Stimulated activated CD4-positive, alpha-beta T cell treated with anti-CD3 and anti-CD28 coated beads, Interleukin-4, amount 100 ng/mL, for 1 hour (primary cell): ENCODE results near the gene KCNH1.

Experiments
- DNase-seq: peaks from one replicate; pipeline ENCODE4 v3.0.0-alpha.2; 2020

Gene KCNH1

GRCh38 chr1:210917560-210918169 is 216.3 kb downstream of the KCNH1 start:
- no peak for DNase-seq

GRCh38 chr1:210916548-210916947 is 217.4 kb downstream of the KCNH1 start:
- DNase-seq: no peak

GRCh38 chr1:210915890-210916507 is 217.9 kb downstream of the KCNH1 start:
- DNase-seq: no peak

DNA sequence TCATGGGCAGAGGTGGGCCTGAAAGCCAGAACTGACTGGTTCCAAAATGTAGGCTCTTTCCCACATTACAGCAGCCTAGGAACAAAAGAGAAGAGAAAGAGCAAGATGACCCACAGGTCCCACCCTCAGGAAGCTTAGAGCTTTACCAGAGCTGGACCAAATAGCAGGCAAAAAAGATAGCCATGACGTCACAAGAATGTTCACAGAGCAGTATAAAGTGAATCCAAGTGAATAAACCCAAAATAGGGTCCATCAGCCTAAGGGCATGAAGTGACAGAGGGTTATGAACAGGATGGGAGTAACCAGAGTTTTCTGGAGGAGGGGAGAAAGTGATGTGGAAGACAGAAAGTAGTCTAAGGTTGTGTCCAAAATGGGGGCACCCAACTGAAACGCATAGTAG is 221.2 kb downstream of the KCNH1 start:
- no peak for DNase-seq

GRCh38 chr1:210910020-210910575 is 223.8 kb downstream of the KCNH1 start:
- no peak for DNase-seq

GRCh38 chr1:210908791-210909190 is 225.2 kb downstream of the KCNH1 start:
- DNase-seq: no peak

- no peak for DNase-seq
Measured at GRCh38 chr1:210908257-210908656, 225.7 kb downstream of the KCNH1 start.

DNA sequence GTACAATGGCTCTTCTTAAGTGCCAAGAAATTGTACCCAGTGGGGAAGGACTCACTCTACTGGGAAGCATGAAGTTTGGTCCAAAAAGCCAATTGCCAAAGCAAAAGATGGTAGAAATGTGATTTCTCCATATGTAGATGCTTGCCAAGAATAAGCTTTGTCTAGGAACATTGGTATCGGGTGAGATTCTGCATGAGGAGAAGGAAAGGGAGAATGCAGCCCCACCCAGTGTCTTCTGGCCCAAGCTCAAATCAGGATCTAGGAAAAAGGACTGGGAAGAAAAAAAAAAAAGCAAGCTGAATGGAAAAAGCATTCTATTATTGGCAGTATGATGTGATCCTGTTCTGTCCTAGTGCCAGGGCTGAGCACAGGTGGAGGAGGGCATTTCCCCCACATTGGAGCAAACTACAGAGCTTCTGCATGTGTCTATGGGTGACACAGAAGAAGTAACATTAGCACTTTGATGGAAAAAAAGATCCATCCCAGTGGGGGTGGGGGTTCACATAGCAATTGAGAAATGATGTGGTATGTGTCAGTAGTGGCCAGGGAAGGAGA is 226.6 kb downstream of the KCNH1 start:
- no peak for DNase-seq

DNA sequence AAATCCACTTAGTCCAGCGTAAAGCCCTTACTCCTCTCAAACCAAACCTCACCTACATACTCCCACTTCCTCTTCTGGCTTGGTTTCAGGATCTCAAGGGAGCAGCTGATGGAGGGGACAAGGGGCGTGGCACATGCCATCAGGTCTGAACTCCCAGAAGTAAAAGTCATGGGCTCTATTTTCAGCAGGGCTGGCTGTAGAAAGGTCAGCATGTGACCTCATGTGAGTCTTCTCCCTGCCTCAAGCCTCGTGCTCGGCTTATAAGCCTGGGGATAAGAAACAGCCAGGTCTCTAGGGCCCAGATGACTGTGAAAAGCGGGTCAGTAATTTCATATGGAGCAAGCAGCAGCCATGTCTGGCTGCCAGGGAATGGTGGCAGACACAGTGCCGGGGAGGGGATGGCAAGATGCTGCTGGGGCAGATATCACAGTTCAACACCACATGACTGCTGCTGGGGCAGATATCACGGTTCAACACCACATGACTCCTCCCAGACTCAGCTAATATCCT is 227.9 kb downstream of the KCNH1 start:
- no peak for DNase-seq

- DNase-seq: no peak
Measured at GRCh38 chr1:210905365-210905904, 228.5 kb downstream of the KCNH1 start.

GRCh38 chr1:210901981-210902770 is 231.8 kb downstream of the KCNH1 start:
- no peak for DNase-seq

GRCh38 chr1:210900820-210901219 is 233.1 kb downstream of the KCNH1 start:
- DNase-seq: no peak

- no peak for DNase-seq
Measured at GRCh38 chr1:210900079-210900478, 233.9 kb downstream of the KCNH1 start.

GRCh38 chr1:210899676-210900075 is 234.3 kb downstream of the KCNH1 start:
- no peak for DNase-seq

- no peak for DNase-seq
Measured at GRCh38 chr1:210898473-210898872, 235.5 kb downstream of the KCNH1 start.

DNA sequence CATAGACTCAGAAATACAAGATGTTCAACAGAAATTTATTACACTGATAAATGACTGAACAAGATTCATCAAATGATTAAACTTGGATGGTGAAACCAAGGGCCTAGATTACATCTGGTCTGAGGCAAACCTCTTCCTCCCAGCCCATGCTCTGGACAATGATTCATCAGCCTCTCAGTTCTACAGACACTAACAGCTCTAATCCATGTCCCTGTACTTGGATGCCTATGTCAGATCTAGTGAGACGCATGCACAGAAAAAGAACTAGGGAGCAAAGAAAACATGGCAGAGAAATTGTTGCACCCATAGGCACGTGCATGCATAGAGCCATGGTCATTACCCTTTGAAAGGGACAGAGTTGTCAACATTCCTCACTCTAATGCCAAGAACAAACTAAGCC is 250.1 kb downstream of the KCNH1 start:
- DNase-seq: no peak

GRCh38 chr1:210882414-210883221 is 251.3 kb downstream of the KCNH1 start:
- no peak for DNase-seq

DNA sequence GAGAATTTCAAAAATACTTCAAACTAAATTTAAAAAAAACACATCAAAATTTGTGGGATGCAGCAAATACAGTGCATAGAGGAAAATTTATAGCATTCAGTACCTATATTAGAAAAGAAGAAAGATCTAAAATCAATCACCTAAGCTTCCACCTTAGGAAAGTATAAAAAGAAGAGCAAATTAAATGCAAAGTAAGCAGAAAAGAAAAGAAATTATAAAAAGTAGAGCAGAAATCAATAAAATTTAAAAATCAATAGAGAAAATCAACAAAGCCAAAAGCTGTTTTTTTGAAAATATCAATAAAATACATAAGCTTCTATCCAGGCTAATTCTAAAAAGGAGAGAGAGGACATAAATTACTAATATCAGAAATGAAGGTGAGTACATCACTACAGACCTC is 255.4 kb downstream of the KCNH1 start:
- no peak for DNase-seq

GRCh38 chr1:210876275-210876674 is 257.7 kb downstream of the KCNH1 start:
- no peak for DNase-seq

GRCh38 chr1:210866532-210866931 is 267.4 kb downstream of the KCNH1 start:
- DNase-seq: no peak

- no peak for DNase-seq
Measured at GRCh38 chr1:210857705-210858104, 276.2 kb downstream of the KCNH1 start.

- DNase-seq: no peak
Measured at GRCh38 chr1:210857146-210857663, 276.7 kb downstream of the KCNH1 start.
